HG02943 (cell line): ENCODE measurements around the gene IL20RB.
"Not testable (repeated sequence)": the region's sequence is repeated elsewhere in the genome, so short reads cannot be mapped to it uniquely, and the experiment has no call there.

Experiments
- ATAC-seq: cut with Tn5 transposase; IDR thresholded peaks from one replicate; pipeline ENCODE4 v1.9.1; 2021; ENCODE audit warnings: mild to moderate bottlenecking, low read depth, moderate library complexity; ENCODE audit not compliant: unreplicated experiment

The IL20RB gene

DNA sequence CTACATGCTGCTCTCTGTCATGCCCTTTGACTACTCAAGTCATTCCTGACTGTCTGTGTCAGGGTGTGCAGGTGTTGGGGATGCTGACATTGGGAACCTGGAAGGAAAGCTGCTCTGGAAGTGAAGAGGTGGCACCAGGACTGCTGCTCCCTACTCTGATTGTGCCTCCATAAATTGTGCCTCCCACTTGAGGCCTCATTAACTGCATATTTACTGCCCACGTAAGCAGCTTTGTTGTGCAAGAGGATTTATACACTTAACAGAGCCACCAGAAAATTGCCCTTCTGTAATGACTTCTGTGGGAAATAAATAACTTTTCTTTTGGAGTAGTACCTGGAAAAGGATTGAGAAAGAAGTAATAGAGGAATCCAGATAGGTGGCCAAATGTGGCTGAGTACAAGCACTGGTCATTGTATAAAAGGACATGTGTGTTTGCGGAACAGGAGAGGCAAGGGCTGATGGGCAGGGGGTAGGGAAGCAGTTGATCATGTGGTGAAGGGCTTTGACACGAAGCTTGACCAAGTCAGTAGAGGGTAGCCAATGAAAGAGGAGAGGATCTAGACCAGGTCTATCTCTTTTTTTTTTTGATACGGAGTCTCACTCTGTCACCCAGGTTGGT is 24.8 kb downstream of the IL20RB start:
- ATAC-seq: no peak

DNA sequence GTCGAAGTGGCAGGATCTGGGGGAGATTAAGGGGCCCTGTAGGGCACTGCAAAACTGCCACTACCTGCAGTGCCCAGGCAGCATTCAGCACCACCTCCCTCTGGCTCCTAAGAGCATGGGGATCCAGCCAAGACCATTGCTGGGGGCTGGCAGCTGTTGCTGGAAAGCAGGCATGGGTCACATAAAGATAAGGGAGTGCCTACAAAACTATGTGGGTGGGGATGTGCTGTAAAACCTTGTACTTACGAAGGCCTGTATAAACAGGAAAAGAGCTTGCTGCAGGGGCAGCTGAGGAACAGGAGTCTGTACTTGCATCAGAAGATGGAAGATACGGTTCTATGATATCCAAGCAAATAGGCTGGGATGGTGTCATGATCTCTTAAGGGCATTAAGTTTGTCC is 27.1 kb downstream of the IL20RB start:
- no peak for ATAC-seq

DNA sequence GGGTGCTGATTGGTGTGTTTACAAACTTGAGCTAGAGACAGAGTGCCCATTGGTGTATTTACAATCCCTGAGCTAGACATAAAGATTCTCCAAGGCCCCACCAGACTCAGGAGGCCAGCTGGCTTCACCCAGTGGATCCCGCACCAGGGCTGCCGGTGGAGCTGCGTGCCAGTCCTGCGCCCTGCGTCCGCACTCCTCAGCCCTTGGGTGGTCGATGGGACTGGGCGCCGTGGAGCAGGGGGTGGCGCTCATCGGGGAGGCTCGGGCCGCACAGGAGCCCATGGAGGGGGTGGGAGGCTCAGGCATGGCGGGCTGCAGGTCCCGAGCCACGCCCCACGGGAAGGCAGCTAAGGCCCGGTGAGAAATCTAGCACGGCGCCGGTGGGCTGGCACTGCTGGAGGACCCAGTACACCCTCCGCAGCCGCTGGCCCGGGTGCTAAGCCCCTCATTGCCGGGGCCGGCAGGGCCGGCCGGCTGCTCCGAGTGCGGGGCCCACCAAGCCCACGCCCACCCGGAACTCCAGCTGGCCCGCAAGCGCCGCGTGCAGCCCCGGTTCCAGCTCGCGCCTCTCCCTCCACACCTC is 29.7 kb downstream of the IL20RB start:
- not testable (repeated sequence) for ATAC-seq

DNA sequence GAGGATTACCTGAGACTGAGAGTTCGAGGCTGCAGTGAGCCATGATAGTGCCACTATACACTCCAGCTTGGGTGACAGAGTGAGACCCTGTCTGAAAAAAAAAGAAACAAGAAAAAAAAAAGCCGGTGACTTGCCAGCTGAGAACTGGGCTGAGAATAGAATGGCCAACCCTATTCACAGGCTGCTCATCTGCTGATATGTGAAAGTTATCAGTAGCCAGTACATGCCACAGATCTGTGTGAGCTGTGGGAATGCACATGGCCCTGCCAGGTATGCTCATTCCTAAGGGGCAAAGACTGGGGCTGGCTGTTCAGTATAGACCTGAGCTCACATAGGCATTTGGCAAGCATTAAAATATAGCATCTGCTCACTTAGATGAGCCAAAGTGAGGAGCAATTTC is 30.9 kb downstream of the IL20RB start:
- ATAC-seq: no peak

DNA sequence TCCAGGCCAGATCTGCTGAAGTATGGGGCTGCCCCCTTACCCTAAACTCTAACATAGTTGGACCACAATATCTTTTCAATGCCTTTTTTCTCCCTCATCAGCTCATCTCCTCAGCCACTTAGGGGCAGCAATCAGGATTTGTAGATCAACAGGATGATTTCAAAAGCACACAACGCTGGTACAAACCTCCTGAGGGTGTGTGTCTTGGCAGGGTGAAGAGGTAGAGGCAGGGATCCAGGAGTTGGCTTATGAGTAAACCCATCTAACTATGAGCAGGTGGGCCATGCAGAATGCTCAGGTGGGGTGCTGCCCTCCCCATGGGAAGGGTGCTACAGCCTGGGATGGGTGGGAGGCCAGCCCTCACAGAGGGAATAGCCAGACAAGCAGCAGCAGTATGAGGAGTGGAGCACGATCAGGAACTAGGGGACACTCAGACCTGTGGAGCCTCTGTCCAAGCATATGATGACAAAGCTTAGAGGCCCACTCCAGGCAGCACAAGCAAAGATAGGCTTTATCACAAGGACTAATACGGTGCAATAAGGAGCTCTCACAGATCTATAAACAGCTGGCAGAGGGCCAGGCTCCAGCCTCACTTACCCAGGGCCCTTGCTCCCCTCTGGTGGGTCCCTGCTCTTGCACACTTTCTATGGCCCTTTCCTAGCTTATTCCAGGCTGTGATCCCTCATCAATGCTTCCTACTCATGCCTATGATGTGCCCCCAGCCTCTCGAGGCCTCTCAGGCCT is 32.2 kb downstream of the IL20RB start:
- ATAC-seq: no peak

DNA sequence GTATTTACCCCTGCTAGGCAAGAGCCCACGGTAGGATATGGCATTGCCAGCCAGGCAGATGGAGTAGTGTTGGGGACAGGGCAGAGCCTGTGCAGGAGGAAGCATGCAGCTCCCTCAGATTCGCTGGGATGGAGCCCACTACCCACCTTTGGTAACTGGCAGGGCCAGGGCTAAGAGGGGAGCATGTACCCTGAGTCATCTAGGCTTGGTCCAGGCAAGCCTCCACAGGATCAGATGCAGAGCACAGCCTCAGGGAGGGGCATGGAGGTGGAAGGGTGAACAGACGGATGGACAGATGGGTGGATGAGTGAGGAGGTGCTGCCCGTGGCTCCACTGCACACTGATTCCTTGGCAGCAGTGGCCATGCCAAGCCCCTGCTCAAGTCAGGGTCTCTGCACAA is 33.0 kb downstream of the IL20RB start:
- ATAC-seq: no peak

DNA sequence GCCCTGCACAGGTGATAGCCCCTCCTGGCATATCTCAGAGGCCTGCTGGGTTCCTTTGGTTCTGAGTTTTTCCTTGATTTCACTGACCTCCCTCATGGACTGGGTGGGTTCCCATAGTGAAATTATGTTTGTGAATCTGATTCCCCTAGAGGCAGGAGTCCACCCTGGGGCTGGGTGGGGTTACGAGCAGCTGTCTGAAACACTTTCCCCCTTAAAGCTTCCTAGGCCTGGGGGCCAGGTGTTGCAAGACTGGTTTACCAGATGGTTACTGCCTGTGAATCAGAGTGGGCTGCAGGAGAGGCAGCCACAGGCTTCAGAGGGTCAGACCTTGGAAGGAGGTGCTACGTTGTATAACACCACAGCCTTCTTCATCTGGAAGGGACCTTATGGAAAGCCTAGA is 34.3 kb downstream of the IL20RB start:
- no peak for ATAC-seq

DNA sequence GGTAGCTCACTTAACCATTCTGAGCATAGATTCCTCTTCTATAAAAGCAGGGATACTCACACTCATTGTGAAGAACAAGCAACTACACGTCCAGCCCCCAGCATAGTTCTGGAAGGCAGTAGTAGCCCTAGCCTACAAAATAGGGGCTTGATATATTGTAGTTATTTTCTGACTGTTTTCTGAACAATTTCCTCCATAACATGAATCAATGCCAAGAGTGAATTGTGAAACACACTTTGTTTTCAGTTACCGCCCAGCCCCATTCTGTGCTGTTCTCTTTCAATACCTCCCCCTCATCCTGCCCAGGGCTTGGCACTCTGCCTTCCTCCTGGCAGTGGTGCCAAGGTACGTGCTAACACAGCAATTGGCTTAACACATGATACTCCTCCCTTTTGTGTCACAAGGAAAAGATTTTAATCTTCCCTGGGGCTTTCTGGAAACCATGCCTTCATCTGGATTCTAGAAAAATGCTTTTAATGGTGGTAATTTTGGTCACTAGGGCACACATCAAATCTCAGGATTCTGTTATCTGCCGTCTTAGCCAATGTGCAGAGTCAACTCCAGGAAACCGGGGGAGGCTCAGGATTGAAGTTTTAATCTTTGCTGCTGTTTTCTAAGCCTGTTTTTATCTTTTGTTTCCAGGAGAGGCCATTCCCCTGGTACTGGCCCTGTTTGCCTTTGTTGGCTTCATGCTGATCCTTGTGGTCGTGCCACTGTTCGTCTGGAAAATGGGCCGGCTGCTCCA is 37.2 kb downstream of the IL20RB start:
- ATAC-seq: no peak

DNA sequence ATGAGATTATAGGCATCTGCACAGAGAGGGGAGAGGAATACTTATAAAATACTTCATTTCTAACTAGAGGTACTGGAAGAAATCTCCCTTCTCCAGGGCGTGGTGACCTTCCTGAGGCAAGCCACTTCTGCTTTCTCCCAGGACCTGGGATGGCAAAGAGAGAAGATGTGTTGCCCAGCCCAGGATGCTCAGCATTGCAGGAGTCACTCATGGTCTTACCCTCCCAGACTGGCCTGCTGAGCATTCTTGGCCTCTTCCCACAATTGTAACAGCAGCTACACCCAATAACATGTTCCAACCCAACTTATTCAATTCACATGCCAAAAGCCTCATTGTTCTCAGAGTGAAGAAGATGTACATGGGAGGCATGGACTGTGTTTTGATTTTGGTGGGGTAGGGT is 37.9 kb downstream of the IL20RB start:
- ATAC-seq: no peak

DNA sequence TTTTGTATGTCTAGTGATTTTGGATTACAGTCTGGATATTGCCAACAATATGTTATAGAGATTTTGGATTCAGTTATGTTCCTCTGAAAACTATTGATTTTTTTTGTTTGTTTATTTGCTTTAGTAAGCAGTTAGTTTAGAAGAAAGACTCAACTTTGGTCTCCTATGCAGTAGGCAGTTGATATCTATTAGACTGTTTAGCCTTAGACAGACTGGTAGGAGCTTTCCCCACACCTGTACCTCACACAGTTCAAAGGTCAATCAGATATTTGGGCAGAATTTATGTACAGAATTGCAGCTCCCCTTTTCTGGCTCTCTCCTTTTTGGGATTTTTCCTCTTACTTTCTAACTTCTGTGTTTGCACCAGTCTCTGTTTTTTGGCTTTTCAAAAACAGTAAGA is 42.3 kb downstream of the IL20RB start:
- no peak for ATAC-seq

DNA sequence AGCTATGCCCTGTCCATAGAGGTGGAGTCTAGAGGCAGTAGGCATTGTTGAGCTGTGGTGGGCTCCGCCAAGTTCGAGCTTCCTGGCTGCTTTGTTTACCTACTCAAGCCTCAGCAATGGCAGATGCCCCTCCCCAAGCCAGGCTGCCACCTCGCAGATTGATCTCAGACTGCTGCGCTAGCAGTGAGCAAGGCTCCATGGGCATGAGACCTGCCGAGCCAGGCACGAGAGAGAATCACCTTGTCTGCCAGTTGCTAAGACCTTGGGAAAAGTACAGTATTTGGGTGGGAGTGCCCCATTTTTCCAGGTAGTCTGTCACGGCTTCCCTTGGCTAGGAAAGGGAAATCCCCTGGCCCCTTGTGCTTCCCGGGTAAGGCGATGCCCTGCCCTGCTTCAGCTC is 49.6 kb downstream of the IL20RB start:
- not testable (repeated sequence) for ATAC-seq

DNA sequence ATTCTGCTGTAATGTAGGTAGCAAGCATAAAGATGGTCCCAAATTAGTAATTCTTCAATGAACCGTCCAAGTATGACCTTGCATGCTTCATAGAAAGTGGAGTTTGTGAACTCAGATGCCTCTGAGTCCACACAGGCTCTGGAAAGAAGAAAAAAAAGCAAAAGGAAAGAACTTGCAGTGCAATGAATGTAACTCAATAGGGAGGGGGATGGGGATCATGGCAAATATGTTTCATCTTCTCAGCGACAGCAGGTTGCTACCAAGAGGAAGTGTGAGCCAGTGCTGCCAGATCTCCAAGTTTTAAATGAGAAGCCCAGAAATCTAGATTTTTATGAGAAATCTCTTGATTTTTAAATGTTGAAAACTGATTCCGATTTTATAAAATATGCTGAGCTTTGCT is 50.3 kb downstream of the IL20RB start:
- no peak for ATAC-seq

DNA sequence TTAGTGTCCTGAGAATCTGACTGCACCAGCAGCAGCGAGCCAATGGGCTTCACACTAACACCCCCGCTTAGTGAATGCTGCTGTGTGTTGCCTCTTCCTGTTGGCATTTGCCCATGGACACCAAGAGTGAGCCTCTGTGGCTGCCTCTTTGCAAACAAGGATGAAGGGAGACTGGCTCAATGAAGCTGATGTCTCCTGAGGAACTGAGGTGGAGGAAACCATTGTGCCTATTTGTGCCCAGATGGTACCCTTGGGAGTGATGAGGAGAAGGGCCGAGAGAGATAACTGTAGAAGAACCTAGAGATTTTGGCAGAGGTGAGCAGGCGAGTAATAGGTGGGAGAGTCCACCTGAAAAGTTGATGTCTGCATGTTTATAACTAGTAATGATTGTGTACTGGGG is 51.2 kb downstream of the IL20RB start:
- no peak for ATAC-seq

DNA sequence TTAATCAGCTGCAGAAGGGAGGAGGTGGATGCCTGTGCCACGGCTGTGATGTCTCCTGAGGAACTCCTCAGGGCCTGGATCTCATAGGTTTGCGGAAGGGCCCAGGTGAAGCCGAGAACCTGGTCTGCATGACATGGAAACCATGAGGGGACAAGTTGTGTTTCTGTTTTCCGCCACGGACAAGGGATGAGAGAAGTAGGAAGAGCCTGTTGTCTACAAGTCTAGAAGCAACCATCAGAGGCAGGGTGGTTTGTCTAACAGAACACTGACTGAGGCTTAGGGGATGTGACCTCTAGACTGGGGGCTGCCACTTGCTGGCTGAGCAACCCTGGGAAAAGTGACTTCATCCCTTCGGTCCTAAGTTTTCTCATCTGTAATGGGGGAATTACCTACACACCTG is 52.4 kb downstream of the IL20RB start:
- ATAC-seq: no peak

DNA sequence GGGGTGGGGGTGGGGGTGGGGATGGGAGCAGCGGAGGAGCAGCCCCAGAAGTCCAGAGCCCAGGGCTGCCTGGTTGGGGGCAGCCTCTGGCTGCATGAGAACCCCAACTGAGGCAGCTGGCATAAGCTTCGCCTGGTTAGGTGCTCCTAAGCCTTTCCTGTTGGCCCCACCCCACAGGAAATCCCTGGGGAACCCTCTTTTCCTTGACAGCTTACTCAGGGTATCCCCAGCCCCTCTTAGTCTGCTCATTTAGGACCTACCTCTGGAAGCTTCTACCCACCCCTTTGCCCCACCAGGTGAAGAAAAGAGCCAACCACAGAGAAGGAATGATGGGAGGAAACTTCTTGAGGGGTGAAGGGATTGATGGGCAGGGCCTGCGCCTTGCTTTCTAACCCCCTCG is 53.4 kb downstream of the IL20RB start:
- ATAC-seq: no peak

DNA sequence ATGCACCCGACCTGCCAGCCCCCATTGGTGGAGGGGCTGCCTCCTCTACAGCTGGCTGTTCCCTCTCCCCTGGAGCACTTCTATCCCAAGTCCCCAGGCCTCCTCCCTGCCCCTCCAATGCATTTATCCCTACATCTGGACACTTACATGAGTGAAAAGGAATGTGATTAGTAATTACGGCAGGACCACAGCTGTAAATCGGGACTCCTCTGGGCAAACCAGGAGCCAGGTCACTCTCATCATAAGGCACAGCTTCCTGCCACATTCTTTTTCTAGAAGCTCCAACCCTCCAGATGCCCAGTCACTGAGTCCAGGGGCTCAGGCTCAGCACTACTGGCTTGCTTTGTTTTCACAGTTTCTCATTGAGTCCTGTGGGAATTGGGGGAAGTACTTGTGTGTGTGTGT is 54.3 kb downstream of the IL20RB start:
- no peak for ATAC-seq

DNA sequence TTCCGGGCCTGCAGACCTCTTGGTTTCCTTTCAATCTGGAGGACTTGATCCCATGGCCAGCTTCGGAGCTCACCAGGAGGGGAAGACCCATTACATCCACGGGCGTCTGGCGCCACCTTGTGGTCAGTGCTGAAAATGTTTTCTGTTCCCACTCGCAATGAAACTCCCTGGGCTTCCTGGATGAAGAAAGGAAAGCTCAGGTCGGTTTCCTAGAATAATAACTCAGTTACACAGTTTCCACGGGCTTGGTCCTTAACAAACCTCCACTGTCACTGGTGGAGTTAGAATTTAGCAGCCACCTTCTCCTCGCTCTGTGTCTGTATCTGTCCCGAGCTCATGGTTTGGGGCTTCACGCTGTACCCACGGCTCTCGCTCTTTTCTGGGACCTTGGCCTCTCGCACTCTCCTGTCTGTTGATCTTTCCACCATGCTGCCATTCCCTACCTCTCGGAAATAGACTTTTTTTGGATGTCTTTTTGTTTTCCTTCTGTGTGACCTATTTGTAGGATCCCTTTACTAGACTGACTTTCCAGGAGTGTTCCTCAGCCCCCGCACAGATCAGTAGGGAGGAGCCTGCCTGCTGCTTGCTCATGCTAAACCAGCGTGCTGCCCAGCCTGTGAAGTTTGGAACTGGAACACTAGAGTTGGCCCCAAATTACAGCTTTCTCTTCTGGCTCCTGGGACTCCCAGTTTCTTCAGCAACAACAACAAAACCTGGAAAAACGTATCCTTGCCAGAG is 56.3 kb downstream of the IL20RB start:
- peak; percentile 86 for ATAC-seq

DNA sequence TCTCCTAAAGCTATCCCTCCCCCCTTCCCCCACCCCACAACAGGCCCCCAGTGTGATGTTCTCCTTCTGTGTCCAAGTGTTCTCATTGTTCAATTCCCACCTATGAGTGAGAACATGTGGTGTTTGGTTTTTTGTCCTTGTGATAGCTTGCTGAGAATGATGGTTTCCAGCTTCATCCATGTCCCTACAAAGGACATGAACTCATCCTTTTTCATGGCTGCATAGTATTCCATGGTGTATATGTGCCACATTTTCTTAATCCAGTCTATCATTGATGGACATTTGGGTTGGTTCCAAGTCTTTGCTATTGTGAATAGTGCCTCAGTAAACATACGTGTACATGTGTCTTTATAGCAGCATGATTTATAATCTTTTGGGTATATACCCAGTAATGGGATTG is 59.5 kb downstream of the IL20RB start:
- ATAC-seq: not testable (repeated sequence)

DNA sequence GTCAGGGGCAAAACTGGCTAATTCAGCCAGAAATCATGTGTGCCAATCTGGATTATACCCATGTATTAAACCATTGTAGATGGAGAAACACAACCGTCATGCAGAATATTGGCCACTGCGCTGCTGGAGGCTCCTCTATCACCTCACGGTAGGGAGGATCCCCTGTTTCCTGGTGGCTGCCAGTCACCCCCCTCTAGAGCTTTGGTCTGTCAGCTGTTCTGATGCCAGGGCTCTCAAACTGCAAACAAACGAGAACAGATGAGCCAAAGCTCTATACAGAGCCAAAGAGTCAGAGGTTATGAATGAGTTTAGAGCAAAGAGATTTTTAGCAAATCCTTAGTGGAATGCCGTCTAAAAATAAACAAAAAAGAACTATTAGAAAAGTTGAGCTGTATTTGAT is 62.5 kb downstream of the IL20RB start:
- no peak for ATAC-seq

DNA sequence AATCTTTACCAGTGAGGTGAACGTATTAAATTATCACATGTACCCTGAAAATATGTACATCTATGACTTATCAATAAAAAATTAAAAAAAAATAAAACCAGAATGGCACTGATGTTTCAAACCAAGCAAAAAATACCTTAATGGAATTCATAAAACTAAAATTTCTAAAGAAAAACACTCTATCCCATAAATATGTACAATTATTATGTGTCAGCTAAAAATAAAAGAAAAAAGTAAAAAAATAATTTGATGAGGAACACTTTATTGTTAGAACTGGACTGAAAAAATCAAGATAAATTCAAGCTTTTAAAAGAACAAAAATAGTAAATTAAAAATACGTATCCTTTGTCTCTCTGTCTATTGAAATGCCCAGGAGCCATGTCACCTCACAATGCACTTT is 63.1 kb downstream of the IL20RB start:
- no peak for ATAC-seq

DNA sequence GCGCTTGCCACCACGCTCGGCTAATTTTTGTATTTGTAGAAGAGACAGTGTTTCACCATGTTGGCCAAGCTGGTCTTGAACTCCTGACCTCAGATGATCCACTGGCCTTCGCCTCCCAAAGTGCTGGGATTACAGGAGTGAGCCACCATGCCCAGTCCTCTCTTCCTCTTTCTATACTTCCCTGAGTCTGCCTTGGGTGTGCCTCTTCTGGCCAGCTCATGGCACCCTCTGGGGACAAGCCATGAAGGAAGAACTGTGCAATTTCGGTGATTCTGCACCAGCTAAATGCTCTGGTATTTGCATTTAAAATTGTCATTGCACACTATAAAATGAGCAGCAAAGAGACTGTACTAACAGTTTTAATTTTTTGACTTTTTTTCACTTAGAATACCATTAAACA is 66.6 kb downstream of the IL20RB start:
- no peak for ATAC-seq
